GM12878 (cell line): ENCODE measurements around the gene COL8A2. TPM values are rescaled to one million over a fixed set of nuclear protein-coding genes. Genes with fewer than 3 reads are reported as not detected.

Experiments
- ATAC-seq: fragments of 200-7000 bp; cut with Tn5 transposase; 3 replicates; pipeline ENCODE4 v1.9.1; 2020; ENCODE audit warnings: mild to moderate bottlenecking, moderate library complexity
- BruUV-seq: library from RNA; stranded (reverse); fragments of 400-500 nt; replicated peaks from 2 replicates; lab custom pipeline; 2021; lab: Mats Ljungman, UMichigan
- CTCF ChIA-PET: fragments of 300-600 bp; sonication (Branson Sonifier 250); formaldehyde crosslinking; extraction: SDS; loops from one replicate; lab custom pipeline; 2021; ENCODE audit warnings: inconsistent platforms; lab: Yijun Ruan, JAX
- POLR2A ChIA-PET: fragments of 350-600 bp; formaldehyde crosslinking; extraction: SDS; loops from one replicate; lab custom pipeline; 2021; ENCODE audit warnings: inconsistent platforms; lab: Charles Lee
- RAD21 ChIA-PET: fragments of 300-600 bp; sonication (Branson Sonifier 250); formaldehyde crosslinking; loops from one replicate; lab custom pipeline; 2023; ENCODE audit warnings: antibody characterized with exemption; ENCODE audit not compliant: unreplicated experiment; lab: Charles Lee
- SMC1A ChIA-PET: fragments of 300-600 bp; sonication (Branson Sonifier 250); formaldehyde crosslinking; loops from one replicate; lab custom pipeline; 2023; ENCODE audit not compliant: unreplicated experiment, uncharacterized antibody; lab: Charles Lee
- DNase-seq: peaks from one replicate; pipeline ENCODE4 v3.0.0-alpha.2; 2011; ENCODE audit warnings: low read depth, low spot score
- FAIRE-seq: peaks from 3 replicates; lab custom pipeline; 2011; peaks lifted over from hg19 to GRCh38; lab: Jason Lieb, UNC
- H2AFZ ChIP-seq: 2 replicates; pipeline ENCODE4 v1.6.0; 2011; ENCODE audit warnings: low read depth, low read length, control low read depth; ENCODE audit not compliant: control insufficient read depth
- H3K27ac ChIP-seq: 2 replicates; pipeline ENCODE4 v1.5.1; 2011; ENCODE audit warnings: control low read depth; ENCODE audit not compliant: control insufficient read depth, insufficient read depth
- H3K27me3 ChIP-seq, 2 experiments: replicated peaks in 1 of 2; 2 replicates each; pipeline versions ENCODE4 v1.6.0 to v1.6.1; 2011; ENCODE audit warnings: low read length in 1 of 2; ENCODE audit not compliant: control insufficient read depth in 2 of 2, insufficient read depth in 2 of 2
- H3K36me3 ChIP-seq, 2 experiments: 2 replicates each; pipeline ENCODE4 v1.5.1; 2011; ENCODE audit warnings: low read length in 1 of 2; ENCODE audit not compliant: control insufficient read depth in 2 of 2, insufficient read depth in 2 of 2
- H3K4me1 ChIP-seq: 2 replicates; pipeline ENCODE4 v1.6.1; 2011; ENCODE audit warnings: mild to moderate bottlenecking, low read length, moderate library complexity, mixed read lengths; ENCODE audit not compliant: control insufficient read depth, insufficient read depth
- H3K4me2 ChIP-seq: 2 replicates; pipeline ENCODE4 v1.6.0; 2011; ENCODE audit warnings: control low read depth; ENCODE audit not compliant: control insufficient read depth, insufficient read depth
- H3K4me3 ChIP-seq: fragments of 200-600 bp; sonication (generic); 2 replicates; pipeline ENCODE4 v1.5.1; 2016
- H3K79me2 ChIP-seq: 2 replicates; pipeline ENCODE4 v1.6.0; 2011; ENCODE audit warnings: low read length; ENCODE audit not compliant: control insufficient read depth, insufficient read depth
- H3K9ac ChIP-seq: 2 replicates; pipeline ENCODE4 v1.8.0; 2011; ENCODE audit warnings: low read length, control low read depth, mixed read lengths; ENCODE audit not compliant: control insufficient read depth, insufficient read depth
- H3K9me3 ChIP-seq: replicated peaks from 3 replicates; pipeline ENCODE4 v1.5.1; 2011; ENCODE audit warnings: mild to moderate bottlenecking, low read length; ENCODE audit not compliant: control insufficient read depth, insufficient read depth
- H4K20me1 ChIP-seq: 2 replicates; pipeline ENCODE4 v1.6.0; 2011; ENCODE audit not compliant: control insufficient read depth, insufficient read depth
- CREB1 ChIP-seq: IDR thresholded peaks from 2 replicates; pipeline ENCODE4 v1.6.1; 2012; ENCODE audit warnings: low read depth, mild to moderate bottlenecking, inconsistent platforms
- NFYB ChIP-seq: IDR thresholded peaks from 2 replicates; pipeline ENCODE4 v1.6.1; 2011; ENCODE audit warnings: low read depth, mild to moderate bottlenecking, low read length, improper control_type of control experiment, moderate library complexity; ENCODE audit not compliant: insufficient read depth
- POLR2AphosphoS2 ChIP-seq: IDR thresholded peaks from 2 replicates; pipeline ENCODE4 v1.6.1; 2011; ENCODE audit warnings: low read depth, mild to moderate bottlenecking, low read length, improper control_type of control experiment, moderate library complexity
- POLR2AphosphoS5 ChIP-seq: IDR thresholded peaks from 2 replicates; pipeline ENCODE4 v1.6.1; 2011; ENCODE audit warnings: mild to moderate bottlenecking, low read length, inconsistent platforms
- TCF12 ChIP-seq: IDR thresholded peaks from 2 replicates; pipeline ENCODE4 v1.6.1; 2011; ENCODE audit warnings: low read depth, mild to moderate bottlenecking, low read length
- ZSCAN29 ChIP-seq: fragments of 450-650 bp; IDR thresholded peaks from 2 replicates; pipeline ENCODE4 v1.6.1; 2017; ENCODE audit warnings: mild to moderate bottlenecking, moderate library complexity
- ZZZ3 ChIP-seq: IDR thresholded peaks from 2 replicates; pipeline ENCODE4 v1.6.1; 2011; ENCODE audit warnings: low read depth; ENCODE audit not compliant: control insufficient read depth, insufficient read length
- WGBS: methylation state at CpG from one replicate; pipeline ENCODE4 v1.1.6; 2016; ENCODE audit warnings: low lambda C conversion rate; ENCODE audit not compliant: insufficient replicate concordance, insufficient coverage; ENCODE audit errors: missing lambda C conversion rate; 5-methylcytosine and 5-hydroxymethylcytosine counted together
- in situ Hi-C: fragments of 300-500 bp; cut with MboI; formaldehyde crosslinking; loops from 9 replicates; pipeline ENCODE4 v1.14.3; 2018; ENCODE audit warnings: mixed read lengths
- intact Hi-C: fragments of 100-400 bp; cut with micrococcal nuclease; formaldehyde crosslinking; loops from one replicate; pipeline ENCODE4 v1.14.2; 2022; ENCODE audit not compliant: unreplicated experiment
- polyA plus RNA-seq, 11 experiments: library from polyadenylated mRNA; depleted of rRNA in 4 of 11; unstranded in 6 of 11; stranded (reverse) in 5 of 11; fragments of >200 nt; fragmentation: Nextera tagmentation in 4 of 11; fragmentation: Illumina TruSeq in 1 of 11; extraction: Ambion mirVana in 4 of 11; extraction: Trizol in 1 of 11; gene quantifications; 1 replicate in 1 of 11; 2 replicates in 10 of 11; pipeline versions ENCODE4 v1.2.1 to v1.2.3, GENCODE V29; 2011 to 2016; ENCODE audit warnings: inconsistent platforms in 2 of 11, missing spikeins in 2 of 11, low read depth in 1 of 11
- total RNA-seq, 4 experiments: library from RNA; depleted of rRNA in 3 of 4; stranded (reverse); fragments of >200 nt in 3 of 4; fragmentation: Illumina TruSeq in 1 of 4; extraction: Trizol in 1 of 4; gene quantifications; 2 replicates each; pipeline versions ENCODE4 v1.2.1 to v1.2.3, GENCODE V29; 2013 to 2021
- TF ChIP-seq, protein P1 (sequence below): fragments of 450-650 bp; IDR thresholded peaks from 2 replicates; pipeline ENCODE4 v1.6.1; 2017; ENCODE audit warnings: borderline replicate concordance
- TF ChIP-seq, protein P2 (sequence below): fragments of 150-350 bp; IDR thresholded peaks from 2 replicates; pipeline ENCODE4 v1.6.1; 2016; ENCODE audit warnings: low read depth, low read length

COL8A2 gene
- total and polyA plus RNA-seq, 10 of the 15 experiments (the other 5 are each of a cell fraction or from before 2014, with no cell fraction given), result 0.01 TPM; not detected in 9

DNA sequence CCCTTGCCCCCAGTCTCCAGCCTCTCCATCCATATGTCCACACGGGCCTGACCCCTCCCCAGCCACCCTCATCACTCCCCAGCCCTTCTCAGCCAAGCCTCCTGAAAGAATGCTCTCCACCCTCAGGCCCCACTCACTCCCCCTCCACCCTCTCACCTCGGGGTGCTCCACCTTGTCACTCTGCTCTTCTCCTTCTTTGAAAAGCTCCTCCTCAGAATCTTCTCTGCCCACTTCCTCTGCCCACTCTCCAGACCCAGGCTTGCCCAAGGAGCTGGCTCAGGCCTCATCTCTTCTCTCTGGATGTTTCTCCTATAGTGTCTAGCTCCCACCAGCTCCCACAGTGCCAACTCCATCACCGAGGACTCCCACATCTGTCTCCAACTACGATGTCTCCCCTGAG, 13.9 kb downstream of the COL8A2 start:
- TF ChIP-seq POLR2AphosphoS2 (no peak), POLR2AphosphoS5 (no peak), ZSCAN29 (no peak), ZZZ3 (no peak), CREB1 (no peak), TCF12 (no peak), NFYB (no peak)
- TF ChIP-seq, protein P1, sequence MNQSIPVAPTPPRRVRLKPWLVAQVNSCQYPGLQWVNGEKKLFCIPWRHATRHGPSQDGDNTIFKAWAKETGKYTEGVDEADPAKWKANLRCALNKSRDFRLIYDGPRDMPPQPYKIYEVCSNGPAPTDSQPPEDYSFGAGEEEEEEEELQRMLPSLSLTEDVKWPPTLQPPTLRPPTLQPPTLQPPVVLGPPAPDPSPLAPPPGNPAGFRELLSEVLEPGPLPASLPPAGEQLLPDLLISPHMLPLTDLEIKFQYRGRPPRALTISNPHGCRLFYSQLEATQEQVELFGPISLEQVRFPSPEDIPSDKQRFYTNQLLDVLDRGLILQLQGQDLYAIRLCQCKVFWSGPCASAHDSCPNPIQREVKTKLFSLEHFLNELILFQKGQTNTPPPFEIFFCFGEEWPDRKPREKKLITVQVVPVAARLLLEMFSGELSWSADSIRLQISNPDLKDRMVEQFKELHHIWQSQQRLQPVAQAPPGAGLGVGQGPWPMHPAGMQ, result no peak
- TF ChIP-seq, protein P2, sequence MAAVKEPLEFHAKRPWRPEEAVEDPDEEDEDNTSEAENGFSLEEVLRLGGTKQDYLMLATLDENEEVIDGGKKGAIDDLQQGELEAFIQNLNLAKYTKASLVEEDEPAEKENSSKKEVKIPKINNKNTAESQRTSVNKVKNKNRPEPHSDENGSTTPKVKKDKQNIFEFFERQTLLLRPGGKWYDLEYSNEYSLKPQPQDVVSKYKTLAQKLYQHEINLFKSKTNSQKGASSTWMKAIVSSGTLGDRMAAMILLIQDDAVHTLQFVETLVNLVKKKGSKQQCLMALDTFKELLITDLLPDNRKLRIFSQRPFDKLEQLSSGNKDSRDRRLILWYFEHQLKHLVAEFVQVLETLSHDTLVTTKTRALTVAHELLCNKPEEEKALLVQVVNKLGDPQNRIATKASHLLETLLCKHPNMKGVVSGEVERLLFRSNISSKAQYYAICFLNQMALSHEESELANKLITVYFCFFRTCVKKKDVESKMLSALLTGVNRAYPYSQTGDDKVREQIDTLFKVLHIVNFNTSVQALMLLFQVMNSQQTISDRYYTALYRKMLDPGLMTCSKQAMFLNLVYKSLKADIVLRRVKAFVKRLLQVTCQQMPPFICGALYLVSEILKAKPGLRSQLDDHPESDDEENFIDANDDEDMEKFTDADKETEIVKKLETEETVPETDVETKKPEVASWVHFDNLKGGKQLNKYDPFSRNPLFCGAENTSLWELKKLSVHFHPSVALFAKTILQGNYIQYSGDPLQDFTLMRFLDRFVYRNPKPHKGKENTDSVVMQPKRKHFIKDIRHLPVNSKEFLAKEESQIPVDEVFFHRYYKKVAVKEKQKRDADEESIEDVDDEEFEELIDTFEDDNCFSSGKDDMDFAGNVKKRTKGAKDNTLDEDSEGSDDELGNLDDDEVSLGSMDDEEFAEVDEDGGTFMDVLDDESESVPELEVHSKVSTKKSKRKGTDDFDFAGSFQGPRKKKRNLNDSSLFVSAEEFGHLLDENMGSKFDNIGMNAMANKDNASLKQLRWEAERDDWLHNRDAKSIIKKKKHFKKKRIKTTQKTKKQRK, result no peak
- TF ChIP-seq, all 136 proteins: peak for 0
- Histone ChIP-seq H3K79me2 (no peaks in the 10 kb centered on the region), H3K4me1 (no peaks in the 10 kb centered on the region), H3K36me3 (no peaks in the 10 kb centered on the region), H3K9ac (no peak overlapping the region), H3K27ac (no peak overlapping the region), H3K9me3 (no peaks in the 10 kb centered on the region), H3K27me3 (no peaks in the 10 kb centered on the region), H3K4me2 (no peak overlapping the region), H4K20me1 (no peaks in the 10 kb centered on the region), H3K4me3 (no peak overlapping the region), H2AFZ (no peak overlapping the region)
- intact Hi-C loops, result no loop called here
- ATAC-seq (no peak), DNase-seq (no peak), FAIRE-seq (no peak)
- SMC1A ChIA-PET, result no interaction called here
- POLR2A ChIA-PET, result no interaction called here
- in situ Hi-C loops, result no loop called here
- RAD21 ChIA-PET, result interaction anchor here (0.6 to 1.5 kb wide), 3 partner anchors 24 to 142 kb away, joined by 3 to 4 read pairs (median 3); no protein-coding TSS in a partner anchor
- no TSS peak for BruUV-seq
- 21% methylated on average over 4 of the region's 4 CpGs for WGBS
- CTCF ChIA-PET, result interaction anchor here (1.0 to 1.6 kb wide), 4 partner anchors 11 to 24 kb away, joined by 3 to 5 read pairs (median 4); no protein-coding TSS in a partner anchor
